Neutrophil (primary cell): ENCODE measurements around the gene SND1.

ENCODE experiments used
- H3K27ac ChIP-seq: fragments of 200-600 bp; sonication (generic); 2 replicates; pipeline ENCODE4 v1.5.1; 2016; ENCODE audit warnings: mild to moderate bottlenecking, moderate library complexity
- H3K27me3 ChIP-seq: fragments of 200-600 bp; sonication (generic); 2 replicates; pipeline ENCODE4 v1.6.0; 2016; ENCODE audit warnings: mild to moderate bottlenecking
- H3K36me3 ChIP-seq: fragments of 200-600 bp; sonication (generic); 2 replicates; pipeline ENCODE4 v1.5.1; 2017
- H3K4me1 ChIP-seq, 2 experiments: fragments of 200-600 bp in 1 of 2; sonication (generic) in 1 of 2; 1 replicate in 1 of 2; 2 replicates in 1 of 2; pipeline versions ENCODE4 v1.5.1 to v1.6.1; 2013 to 2016; ENCODE audit warnings: low read depth in 1 of 2, low read length in 1 of 2, mild to moderate bottlenecking in 1 of 2, moderate library complexity in 1 of 2; ENCODE audit not compliant: control insufficient read depth in 1 of 2, insufficient read depth in 1 of 2
- H3K4me3 ChIP-seq, 2 experiments: fragments of 200-600 bp in 1 of 2; sonication (generic) in 1 of 2; 1 replicate in 1 of 2; 2 replicates in 1 of 2; pipeline ENCODE4 v1.5.1; 2013 to 2016; ENCODE audit warnings: low read depth in 1 of 2, low read length in 1 of 2, mild to moderate bottlenecking in 1 of 2, moderate library complexity in 1 of 2
- H3K9me3 ChIP-seq: fragments of 200-600 bp; sonication (generic); 2 replicates; pipeline ENCODE4 v1.5.1; 2016
- CTCF ChIP-seq: fragments of 200-600 bp; sonication (generic); IDR thresholded peaks from 2 replicates; pipeline ENCODE4 v1.5.1; 2016; ENCODE audit warnings: antibody characterized with exemption

SND1 gene

GRCh38 chr7:128030654-128031611, 378.9 kb downstream of the SND1 start, which contains the start of gene LRRC4:
TSS of gene LRRC4 (minus strand) at chr7:128031437. CDS start at chr7:128030640, 797 bp downstream.
- no peaks in the 10 kb centered on the region for H3K9me3 ChIP-seq
- TF ChIP-seq CTCF, result no peak
- peaks cover 24% of the 10 kb centered on the region for H3K36me3 ChIP-seq
- no peaks in the 10 kb centered on the region for H3K27me3 ChIP-seq
- H3K27ac ChIP-seq, result peak within 1 kb of the TSS; percentile 94
- H3K4me1 ChIP-seq, result peaks cover 60 to 64% of the 10 kb centered on the region in 2 experiments
- peak within 1 kb of the TSS; percentile 81 to 93 for H3K4me3 ChIP-seq

- Histone ChIP-seq H3K27ac (peak overlapping the region; percentile 94), H3K4me3 (peak overlapping the region; percentile 81 to 93), H3K36me3 (peaks cover 24% of the 10 kb centered on the region), H3K9me3 (no peaks in the 10 kb centered on the region), H3K4me1 (peaks cover 48 to 53% of the 10 kb centered on the region in 2 experiments), H3K27me3 (no peaks in the 10 kb centered on the region)
- TF ChIP-seq CTCF, result peak; percentile 51
Observed at GRCh38 chr7:128031901-128032604, 380.1 kb downstream of the SND1 start.

GRCh38 chr7:128032605-128033235, 380.7 kb downstream of the SND1 start:
- H3K27me3 ChIP-seq, result no peaks in the 10 kb centered on the region
- H3K4me1 ChIP-seq, result peaks cover 42 to 46% of the 10 kb centered on the region in 2 experiments
- H3K4me3 ChIP-seq, result peak overlapping the region; percentile 81 to 93
- peak overlapping the region; percentile 94 for H3K27ac ChIP-seq
- no peaks in the 10 kb centered on the region for H3K9me3 ChIP-seq
- no peak for TF ChIP-seq CTCF
- H3K36me3 ChIP-seq, result peaks cover 24% of the 10 kb centered on the region

GRCh38 chr7:128033246-128033645, 381.3 kb downstream of the SND1 start:
- H3K9me3 ChIP-seq, result no peaks in the 10 kb centered on the region
- peak overlapping the region; percentile 81 to 93 for H3K4me3 ChIP-seq
- peaks cover 22% of the 10 kb centered on the region for H3K36me3 ChIP-seq
- H3K4me1 ChIP-seq, result peaks cover 36 to 41% of the 10 kb centered on the region in 2 experiments
- H3K27me3 ChIP-seq, result no peaks in the 10 kb centered on the region
- no peak overlapping the region for H3K27ac ChIP-seq
- no peak for TF ChIP-seq CTCF

- Histone ChIP-seq H3K27ac (peak overlapping the region; percentile 1), H3K36me3 (peaks cover 6% of the 10 kb centered on the region), H3K4me1 (peaks cover 21 to 25% of the 10 kb centered on the region in 2 experiments), H3K27me3 (no peaks in the 10 kb centered on the region), H3K9me3 (no peaks in the 10 kb centered on the region), H3K4me3 (no peak overlapping the region)
- TF ChIP-seq CTCF, result no peak
Observed at GRCh38 chr7:128034825-128035224, 382.8 kb downstream of the SND1 start.
